Head of caudate nucleus (tissue), 42 donors: Measurements from ENCODE around the gene EPB41L5.
"Not testable (repeated sequence)": the region's sequence is repeated elsewhere in the genome, so short reads cannot be mapped to it uniquely, and the experiment has no call there.

Experiments used
- DNase-seq, 42 donors: peaks; one replicate each; pipeline versions ENCODE4 v3.0.0 to v3.0.0-alpha.2; 2020 to 2021; ENCODE audit warnings: mixed read lengths in 7 of 42
- intact Hi-C: fragments of 100-400 bp; cut with DNase I; formaldehyde crosslinking; loops from one replicate; pipeline ENCODE4 v1.15.0; 2022

The EPB41L5 gene

DNA sequence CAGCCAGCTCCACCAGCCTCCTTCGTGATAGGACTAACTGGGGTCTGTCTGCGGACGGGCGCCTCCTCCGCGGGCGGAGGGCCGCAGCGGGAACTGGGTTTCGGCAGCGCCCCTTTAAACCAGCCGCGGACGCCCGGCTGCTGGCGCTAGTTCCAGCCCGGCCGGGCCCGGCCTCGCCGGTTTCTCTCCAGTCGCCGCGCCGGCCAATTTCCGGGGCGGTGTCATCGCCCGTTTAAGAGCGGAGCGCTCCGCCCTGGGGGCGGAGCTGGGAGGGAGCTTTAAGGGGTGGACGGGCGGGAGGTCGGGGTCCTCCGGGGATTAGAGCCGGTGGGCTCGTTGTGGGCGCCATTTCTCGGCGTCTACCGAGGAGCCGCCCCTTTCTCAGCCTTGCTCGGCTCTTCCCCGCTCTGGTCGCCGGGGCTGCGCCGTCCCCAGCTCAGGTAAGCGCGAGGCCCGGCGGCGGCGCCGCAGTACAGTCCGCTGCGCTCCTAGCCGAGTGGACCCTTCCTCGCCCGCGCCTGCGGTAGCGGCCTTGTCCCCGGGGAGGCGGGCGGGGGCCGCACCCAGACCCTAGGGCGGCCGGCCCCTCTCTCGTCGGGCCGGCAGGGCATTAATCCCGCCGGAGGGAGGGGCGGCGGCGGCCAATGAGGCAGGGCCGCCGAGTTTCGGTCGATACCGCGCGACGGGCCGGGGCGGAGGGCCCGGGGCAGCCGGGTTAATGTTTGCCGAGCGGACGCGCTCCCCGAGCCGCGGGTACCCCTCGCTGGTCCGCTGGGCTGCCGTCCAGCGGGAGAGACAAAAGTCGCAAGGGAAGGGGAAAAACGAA, at the start of gene EPB41L5:
Gene EPB41L5, plus strand, starts transcription at position 307 of the 826 bp plus-strand sequence. CDS start 6,008 bp downstream, outside the sequence.
- DNase-seq, result peak; percentile 62 to 95 (median 89)
- intact Hi-C loops, result no loop called here

DNA sequence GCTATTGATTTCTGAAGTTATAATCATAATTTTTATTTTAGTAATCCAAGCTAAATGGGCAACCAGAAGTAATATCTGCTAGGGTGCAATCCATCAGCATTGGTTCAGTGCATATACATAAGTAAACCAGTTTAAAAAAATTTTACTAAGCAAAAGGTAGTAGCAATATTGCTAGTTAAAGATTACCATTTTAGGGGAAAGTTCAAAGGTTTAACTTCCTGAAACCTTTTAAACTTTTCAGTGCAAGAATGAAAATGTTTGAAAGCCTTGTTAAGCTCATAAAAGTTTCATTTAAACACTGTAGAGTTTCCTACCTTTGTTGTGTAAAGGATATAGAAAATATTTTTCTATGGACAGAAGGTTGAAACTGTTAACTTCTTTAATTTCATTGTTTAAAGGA, 31.0 kb upstream of the EPB41L5 start:
- intact Hi-C loops, result no loop called here
- DNase-seq, result no peak

DNA sequence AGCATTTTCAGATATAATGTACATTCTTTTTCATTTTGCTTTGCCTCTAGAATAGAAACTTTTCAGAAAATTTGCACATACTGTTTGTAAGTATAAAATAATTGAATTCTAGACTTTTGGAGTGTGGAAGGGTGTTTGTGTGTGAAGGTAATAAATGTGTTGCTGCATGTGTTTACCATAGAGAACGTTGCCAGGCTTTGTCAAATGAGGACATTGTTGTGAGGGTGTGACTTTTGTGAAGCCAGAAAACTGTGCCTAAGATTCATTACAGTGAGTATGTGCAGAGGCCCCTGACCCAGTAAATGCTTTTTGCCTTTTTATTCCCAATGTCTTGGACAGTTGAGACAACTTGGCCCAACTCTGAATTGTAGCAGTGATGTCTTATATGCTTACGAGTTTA, 30.4 kb upstream of the EPB41L5 start:
- DNase-seq, result no peak
- intact Hi-C loops, result no loop called here

DNA sequence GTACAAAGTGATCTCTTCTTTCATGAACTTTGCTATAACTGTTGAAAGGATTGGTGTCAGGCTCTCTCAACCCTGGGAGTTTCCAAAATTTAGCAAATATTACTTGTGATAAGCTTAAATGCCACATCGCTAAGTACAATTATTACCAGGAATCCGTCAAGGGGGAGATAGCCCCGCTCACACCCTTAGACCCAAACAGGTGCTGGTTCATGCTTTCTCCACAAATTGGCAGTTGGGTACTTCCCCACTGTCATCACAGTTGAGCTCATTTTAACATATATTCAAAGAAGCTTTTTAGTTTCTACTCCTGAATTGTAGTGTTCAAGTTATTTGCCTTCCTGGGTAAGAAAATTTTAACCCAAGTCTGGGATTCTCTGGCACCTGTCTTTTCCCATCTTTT, 29.8 kb upstream of the EPB41L5 start:
- no peak for DNase-seq
- intact Hi-C loops, result no loop called here

DNA sequence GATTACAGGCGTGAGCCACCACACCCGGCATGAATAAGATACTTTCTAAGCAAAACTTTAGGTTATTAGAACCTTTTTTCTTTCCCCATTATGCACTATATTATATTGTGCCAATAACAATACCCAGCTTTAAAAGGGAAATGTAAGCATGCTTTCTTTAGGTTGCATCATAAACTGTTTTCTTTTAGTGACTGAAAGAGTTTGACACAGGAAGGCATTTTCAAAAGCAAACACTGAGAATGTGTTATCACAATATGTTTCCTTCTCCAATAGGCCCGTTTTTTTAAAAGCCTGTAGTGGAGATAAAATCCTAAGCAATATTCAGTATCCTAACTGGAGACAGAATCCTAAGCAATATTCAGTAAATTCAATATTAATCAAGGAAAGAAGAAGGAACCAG, 16.7 kb upstream of the EPB41L5 start:
- intact Hi-C loops, result no loop called here
- no peak for DNase-seq

DNA sequence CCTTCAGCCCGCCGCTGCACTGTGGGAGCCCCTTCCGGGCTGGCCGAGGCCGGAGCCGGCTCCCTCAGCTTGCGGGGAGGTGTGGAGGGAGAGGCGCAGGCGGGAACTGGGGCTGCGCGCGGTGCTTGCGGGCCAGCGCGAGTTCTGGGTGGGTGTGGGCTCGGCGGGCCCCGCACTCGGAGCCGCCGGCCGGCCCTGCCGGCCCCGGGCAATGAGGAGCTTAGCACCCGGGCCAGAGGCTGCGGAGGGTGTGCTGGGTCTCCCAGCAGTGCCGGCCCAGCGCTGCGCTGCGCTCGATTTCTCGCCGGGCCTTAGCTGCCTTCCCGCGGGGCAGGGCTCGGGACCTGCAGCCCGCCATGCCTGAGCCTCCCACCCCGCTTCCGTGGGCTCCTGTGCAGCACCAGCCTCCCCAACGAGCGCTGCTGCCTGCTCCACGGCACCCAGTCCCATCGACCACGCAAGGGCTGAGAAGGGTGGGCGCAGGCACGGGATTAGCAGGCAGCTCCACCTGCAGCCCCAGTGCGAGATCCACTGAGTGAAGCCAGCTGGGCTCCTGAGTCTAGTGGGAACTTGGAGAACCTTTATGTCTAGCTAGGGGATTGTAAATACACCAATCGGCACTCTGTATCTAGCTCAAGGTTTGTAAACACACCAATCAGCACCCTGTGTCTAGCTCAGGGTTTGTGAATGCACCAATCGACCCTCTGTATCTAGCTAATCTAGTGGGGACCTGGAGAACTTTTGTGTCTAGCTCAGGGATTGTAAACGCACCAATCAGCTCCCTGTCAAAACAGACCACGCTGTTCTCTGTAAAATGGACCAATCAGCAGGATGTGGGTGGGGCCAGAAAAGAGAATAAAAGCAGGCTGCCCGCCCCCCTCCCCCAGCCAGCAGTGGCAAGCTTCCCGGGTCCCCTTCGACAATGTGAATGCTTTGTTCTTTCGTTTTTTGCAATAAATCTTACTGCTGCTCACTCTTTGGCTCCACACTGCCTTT, 15.7 kb upstream of the EPB41L5 start:
- intact Hi-C loops, DNase-seq: not testable (repeated sequence)

DNA sequence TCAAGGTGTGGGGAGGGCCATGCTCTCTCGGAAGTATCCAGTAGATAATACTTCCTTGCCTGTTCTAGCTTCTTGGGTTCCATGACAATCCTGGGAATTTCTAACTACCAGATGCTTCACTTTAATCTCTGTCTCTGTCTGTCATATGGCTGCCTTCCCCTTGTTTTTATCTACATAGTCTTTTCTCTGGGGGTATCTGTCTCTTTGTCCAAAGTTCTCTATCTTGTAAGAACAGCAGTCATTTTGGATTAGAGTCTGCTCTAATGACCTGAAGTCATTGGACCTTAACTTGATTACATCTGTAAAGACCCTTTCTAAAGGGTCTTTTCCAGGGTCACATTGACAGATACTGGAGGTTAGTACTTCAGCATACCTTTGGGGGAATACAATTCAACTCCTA, 11.4 kb upstream of the EPB41L5 start:
- intact Hi-C loops, result no loop called here
- no peak for DNase-seq

DNA sequence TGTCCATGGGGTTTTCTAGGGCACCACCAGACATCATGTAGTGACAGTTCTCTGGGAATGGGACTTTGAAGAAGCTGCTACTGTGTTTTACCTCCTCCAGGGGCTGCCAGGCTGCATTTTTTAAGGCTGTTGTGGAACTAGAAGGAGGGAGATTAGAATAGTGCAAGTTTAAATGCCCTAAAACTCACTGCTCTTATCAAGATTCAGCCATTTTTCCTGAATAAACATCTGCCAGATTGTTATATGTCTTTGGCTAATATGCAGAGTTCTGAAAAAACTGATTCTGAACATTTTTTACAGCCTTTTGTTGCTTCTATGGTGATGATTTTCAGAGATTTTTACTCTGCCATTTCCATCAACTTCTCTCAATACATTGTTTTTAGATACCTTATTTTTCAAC, 8.6 kb upstream of the EPB41L5 start:
- no peak for DNase-seq
- intact Hi-C loops, result no loop called here

DNA sequence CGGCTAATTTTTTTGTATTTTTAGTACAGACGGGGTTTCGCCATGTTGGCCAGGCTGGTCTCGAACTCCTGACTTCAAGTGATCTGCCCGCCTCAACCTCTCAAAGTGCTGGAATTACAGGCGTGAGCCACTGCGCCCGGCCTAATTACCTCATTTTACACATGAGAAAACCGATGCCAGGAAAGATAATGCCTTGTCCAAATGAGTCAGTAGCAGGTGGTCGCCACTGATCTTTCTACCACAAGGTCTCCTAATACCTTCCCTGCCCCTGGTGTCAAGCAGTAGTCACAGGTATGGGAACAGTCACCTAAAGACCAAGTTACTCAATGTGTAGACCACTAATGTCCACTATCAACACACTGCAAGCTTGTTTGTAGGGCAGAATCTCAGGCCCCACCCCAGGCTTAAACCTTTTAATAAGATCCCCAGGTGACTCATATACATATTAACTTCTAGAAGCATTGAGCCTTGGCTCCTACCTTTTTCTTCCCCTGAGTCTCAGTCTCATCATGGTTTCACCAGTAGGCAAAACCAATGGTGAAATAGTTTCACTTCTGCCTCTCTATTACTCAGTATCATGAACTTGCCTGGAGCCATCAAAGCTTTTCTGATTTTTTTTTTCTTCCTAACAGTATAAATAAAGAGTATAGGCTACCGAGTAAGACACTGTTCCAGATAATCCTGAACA, 6.9 kb upstream of the EPB41L5 start:
- DNase-seq, result no peak
- intact Hi-C loops, result no loop called here

DNA sequence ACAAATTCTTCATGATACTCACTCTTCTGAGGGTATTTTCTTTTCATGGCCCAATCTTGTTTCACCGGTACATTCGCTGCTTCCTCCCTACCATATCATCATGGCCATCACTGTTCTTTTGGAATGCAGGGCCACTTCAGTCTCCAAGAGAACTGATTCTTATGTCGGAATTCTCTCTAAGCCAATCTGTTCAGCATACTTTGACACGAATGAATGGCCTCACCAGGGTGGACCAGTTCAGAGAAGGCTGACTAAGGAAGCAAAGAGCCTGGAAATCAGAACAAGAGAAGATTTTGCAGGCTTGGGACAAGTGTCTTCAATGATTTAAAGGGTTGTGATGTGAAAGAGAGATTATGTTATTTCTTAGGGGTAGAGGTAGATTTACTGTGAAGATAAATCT, 5.0 kb upstream of the EPB41L5 start:
- DNase-seq, result no peak
- intact Hi-C loops, result no loop called here

DNA sequence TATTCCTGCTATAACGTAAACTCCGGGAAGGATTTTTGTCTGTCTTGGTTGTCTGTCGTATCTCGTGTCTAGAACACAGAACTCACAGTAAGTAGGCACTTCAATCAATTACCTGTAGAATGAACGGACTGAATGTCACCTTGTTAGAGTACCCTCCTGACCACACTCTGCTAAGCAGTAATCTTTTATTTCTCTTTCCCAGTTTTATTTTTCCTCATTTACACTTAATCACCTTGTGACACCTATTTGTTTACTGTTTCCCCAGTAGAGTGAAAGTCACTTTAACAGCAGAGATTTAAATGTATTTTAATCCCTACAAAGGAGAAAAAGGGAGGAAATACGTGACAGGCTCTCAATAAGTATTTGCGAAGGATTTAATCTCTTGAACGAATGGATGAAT, 514 bp upstream of the EPB41L5 start:
- intact Hi-C loops, result no loop called here
- no peak for DNase-seq

DNA sequence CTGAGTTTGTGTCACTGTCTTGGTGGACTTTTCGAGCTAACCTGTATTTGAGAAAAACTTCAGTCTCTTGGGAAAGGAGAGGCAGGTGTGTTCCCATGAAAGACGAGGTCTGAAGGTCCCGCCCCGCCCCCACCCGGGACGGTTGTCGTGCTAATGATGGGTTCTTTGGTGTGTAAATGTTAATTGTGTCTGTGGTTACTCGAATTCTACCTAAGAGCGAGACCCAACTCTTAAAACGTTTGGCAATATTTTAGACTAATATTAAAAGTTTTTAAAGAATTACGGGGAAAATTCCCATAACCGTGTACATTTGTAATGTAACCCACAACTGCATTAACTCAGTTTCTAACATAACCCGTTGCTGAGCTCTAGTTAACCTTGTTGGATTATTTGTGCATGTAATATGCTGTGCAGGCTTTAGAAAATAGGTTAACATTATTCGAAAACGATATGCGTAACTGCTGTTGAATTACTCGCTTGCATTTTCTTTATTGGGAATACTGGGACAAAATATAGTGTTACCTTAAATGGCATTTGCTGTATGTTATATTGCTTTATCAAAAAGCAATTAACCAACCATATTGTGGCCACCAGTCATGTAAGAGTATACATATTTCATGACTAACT, 833 bp downstream of the EPB41L5 start:
- intact Hi-C loops, result no loop called here

DNA sequence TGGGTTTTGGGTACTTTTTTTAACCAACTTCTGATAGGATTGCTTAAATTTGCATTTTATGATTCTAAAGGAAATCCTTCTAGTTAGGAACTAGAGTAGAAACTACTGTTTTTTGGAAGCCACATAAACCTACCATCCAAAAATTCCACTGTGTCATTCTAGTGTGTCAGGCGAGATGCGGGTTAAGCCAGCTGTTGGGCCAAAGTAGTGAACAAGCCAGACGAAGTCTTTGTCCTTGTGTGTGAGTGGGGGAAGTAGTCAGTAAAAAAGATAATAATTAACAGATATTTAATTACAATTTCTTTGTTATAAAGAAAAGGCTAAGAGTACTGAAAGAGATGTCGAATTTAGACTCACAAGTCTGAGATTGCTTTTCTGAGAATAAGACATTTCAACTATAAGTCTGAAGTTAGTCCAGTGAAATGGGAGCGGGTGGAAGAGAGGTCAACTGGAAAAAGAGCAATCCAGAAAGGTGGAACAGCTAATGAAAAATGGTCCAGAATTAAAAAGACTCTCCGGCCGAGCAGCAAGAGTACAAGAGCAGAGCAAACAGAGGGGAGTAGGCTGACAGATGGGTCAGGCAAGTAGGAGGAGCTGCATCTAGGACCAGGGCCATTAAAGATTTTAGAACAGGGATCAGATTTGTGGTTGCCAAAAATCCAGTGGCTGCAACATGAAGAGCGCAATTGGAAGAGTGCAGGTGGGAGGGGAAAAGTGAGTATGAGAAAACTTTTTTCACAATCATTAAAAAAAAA, 1.5 kb downstream of the EPB41L5 start:
- peak in 2 of 42 donors; percentile 9 to 11 for DNase-seq
- intact Hi-C loops, result no loop called here

More for the DNA sequence above, 833 bp downstream of the EPB41L5 start:
- peak in 24 of 42 donors; percentile 6 to 59 (median 27) for DNase-seq

DNA sequence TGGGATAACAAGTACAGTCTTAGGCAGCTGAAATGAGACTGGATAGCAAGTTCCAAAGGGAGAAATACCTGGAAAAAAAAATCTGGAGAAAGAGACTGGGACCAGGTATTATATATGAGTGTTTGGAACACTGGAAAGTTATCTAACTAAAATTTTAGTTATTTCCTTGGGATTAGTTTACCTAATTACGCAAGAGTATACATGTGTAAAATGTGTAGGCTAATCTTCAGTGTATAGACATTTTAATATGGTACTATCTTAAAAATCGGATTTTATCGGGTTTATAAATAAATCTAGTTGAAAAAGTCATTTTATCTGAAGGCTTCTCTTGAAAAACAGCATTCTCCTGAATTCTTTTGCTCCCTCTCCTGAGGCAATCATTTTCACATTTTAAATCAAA, 3.9 kb downstream of the EPB41L5 start:
- intact Hi-C loops, result no loop called here
- no peak for DNase-seq

DNA sequence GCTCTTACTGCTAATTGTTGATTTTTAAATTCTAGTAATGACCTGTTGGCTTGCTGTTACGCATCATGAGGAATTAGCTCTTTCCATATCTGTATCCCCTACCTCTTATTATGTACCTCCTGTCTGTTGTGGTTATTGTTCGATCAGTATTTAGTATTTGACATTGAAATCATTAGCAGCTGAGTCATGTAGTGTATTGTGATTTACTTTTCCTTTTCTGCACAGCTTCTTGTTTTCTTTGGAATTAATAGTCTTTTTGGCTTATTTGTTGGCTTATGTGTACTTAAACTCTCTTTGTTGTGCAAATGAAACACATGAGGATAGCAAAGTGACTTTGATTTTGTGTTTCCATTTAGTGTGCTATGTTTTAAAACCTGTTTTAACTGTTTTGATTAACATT, 4.3 kb downstream of the EPB41L5 start:
- intact Hi-C loops, result no loop called here
- no peak for DNase-seq

DNA sequence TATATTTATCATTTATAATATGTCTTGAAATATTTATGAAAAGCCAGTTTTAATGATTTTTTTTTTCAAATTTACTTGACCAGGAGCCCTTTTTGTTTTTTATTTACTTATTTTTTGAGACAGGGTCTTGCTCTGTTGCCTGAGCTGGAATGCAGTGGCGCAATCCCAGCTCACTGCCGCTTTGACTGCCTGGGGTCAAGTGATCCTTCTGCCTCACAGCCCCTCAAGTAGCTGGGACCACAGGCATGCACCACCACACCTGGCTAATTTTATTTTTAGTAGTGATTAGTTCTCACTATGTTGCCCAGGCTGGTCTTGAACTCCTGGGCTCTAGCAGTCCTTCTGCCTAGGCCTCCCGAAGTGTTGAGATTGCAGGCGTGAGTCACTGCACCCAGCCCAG, 5.7 kb downstream of the EPB41L5 start:
- intact Hi-C loops, result no loop called here
- DNase-seq, result no peak

DNA sequence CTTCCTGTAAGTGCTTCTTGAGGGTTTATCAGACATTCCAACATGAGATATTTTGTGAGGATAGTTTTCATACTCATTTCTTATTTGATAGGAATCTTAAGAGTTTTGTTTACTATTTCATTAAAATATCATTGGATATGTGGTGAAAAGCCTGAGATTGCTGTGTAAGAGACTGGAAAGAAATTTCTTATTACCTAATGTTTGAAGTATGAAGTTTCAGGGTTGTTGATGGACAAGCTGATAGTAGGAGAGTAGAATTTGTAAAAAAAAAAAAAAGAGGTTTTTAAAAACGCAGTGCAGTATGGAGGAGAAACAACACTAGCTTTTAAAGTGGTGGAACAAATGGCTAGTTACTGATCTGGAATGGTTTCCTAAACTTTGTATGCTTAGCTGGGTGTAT, 7.7 kb downstream of the EPB41L5 start:
- intact Hi-C loops, result no loop called here
- DNase-seq, result no peak

DNA sequence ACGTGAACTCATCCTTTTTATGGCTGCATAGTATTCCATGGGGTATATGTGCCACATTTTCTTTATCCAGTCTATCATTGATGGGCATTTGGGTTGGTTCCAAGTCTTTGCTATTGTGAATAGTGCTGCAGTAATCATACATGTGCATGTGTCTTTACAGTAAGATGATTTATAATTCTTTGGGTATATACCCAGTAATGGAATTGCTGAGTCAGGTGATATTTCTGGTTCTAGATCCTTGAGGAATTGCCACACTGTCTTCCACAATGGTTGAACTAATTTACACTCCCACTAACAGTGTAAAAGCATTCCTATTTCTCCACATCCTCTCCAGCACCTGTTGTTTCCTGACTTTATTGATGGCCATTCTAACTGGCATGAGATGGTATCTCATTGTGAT, 9.6 kb downstream of the EPB41L5 start:
- intact Hi-C loops, DNase-seq: not testable (repeated sequence)
